Ovary (tissue), 3 donors: ENCODE data around the gene PSMD5.

ENCODE experiments used
- POLR2A ChIP-seq: fragments of 450-650 bp; IDR thresholded peaks from one replicate; pipeline ENCODE4 v1.6.1; 2017; ENCODE audit warnings: antibody characterized with exemption, mild to moderate bottlenecking, moderate library complexity
- TF ChIP-seq, protein P1 (sequence below), 3 donors: fragments of 450-650 bp in 2 of 3; fragments of 200-600 bp in 1 of 3; IDR thresholded peaks; one replicate each; pipeline versions ENCODE4 v1.5.1 to v1.8.0; 2016 to 2022; ENCODE audit warnings: antibody characterized with exemption in 3 of 3, mild to moderate bottlenecking in 1 of 3
- donor health status: DM: no; HTN: no; CAD: no.

DNA sequence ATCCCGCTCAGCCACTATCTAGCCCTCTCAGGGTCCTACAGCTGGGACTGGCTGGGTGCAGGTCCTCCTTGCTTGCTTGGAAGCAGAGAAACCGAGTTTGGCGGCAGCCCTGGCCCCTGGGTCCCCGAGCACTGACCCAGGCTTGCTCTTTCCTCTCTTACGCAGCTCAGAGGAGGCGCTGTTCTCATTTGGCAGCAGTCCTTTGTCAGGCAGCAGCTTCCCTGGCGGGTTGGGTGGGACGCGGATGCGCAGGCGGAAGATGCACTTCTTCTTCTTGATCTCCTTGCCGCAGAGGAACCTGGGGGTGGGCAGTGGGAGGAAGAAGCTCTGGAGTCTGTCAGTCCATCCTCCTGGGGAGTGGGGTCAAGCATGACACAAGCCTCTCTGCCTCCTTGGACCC, 19.7 kb upstream of the PSMD5 start:
- TF ChIP-seq, protein P1, sequence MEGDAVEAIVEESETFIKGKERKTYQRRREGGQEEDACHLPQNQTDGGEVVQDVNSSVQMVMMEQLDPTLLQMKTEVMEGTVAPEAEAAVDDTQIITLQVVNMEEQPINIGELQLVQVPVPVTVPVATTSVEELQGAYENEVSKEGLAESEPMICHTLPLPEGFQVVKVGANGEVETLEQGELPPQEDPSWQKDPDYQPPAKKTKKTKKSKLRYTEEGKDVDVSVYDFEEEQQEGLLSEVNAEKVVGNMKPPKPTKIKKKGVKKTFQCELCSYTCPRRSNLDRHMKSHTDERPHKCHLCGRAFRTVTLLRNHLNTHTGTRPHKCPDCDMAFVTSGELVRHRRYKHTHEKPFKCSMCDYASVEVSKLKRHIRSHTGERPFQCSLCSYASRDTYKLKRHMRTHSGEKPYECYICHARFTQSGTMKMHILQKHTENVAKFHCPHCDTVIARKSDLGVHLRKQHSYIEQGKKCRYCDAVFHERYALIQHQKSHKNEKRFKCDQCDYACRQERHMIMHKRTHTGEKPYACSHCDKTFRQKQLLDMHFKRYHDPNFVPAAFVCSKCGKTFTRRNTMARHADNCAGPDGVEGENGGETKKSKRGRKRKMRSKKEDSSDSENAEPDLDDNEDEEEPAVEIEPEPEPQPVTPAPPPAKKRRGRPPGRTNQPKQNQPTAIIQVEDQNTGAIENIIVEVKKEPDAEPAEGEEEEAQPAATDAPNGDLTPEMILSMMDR (IDR thresholded peaks at IDR 0.05), result no peak
- TF ChIP-seq POLR2A, result no peak
